Measurements from ENCODE around the gene LMTK2.

The LMTK2 gene

DNA sequence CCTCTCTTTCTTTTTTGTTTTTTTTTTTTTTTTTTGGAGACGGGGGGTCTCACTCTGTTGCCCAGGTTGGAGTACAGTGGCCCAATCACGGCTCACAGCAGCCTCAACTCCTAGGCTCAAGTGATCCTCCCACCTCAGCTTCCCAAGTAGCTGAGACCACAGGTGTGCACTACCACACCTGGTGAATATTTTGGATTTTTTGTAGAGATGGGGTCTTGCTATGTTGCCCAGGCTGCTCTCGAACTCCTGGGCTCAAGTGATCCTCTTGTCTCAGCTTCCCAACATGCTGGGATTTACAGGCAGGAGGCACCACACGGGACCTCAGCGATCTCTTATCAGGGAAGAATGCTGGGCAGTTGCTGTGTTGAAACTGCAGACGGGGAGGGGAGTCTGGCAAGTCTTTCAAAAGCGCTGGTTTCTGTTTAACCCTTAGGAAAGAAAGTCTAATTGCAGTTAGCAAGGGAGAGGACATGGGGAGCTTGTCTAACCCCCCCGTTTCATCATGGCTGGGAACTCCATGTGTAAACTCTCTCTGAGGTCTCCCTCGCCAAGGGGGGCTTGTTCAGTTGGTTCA is 39.6 kb upstream of the LMTK2 start:
- Histone ChIP-seq H3K9me3 (ENCODE audit: severe bottlenecking) (no peaks in the 10 kb centered on the region), H3K27me3 (ENCODE audit: insufficient read depth, poor library complexity, severe bottlenecking) (no peaks in the 10 kb centered on the region), H3K4me3 (ENCODE audit: severe bottlenecking) (no peak overlapping the region), H3K27ac (ENCODE audit: poor library complexity, severe bottlenecking) (no peak overlapping the region), H3K36me3 (ENCODE audit: low read depth) (no peaks in the 10 kb centered on the region), H3K4me1 (ENCODE audit: insufficient read depth, poor library complexity, severe bottlenecking) (no peaks in the 10 kb centered on the region)
- TF ChIP-seq, protein P1, sequence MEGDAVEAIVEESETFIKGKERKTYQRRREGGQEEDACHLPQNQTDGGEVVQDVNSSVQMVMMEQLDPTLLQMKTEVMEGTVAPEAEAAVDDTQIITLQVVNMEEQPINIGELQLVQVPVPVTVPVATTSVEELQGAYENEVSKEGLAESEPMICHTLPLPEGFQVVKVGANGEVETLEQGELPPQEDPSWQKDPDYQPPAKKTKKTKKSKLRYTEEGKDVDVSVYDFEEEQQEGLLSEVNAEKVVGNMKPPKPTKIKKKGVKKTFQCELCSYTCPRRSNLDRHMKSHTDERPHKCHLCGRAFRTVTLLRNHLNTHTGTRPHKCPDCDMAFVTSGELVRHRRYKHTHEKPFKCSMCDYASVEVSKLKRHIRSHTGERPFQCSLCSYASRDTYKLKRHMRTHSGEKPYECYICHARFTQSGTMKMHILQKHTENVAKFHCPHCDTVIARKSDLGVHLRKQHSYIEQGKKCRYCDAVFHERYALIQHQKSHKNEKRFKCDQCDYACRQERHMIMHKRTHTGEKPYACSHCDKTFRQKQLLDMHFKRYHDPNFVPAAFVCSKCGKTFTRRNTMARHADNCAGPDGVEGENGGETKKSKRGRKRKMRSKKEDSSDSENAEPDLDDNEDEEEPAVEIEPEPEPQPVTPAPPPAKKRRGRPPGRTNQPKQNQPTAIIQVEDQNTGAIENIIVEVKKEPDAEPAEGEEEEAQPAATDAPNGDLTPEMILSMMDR (IDR thresholded peaks at IDR 0.05; ENCODE audit: poor library complexity, severe bottlenecking): no peak
- no peak for ATAC-seq (ENCODE audit: low read depth)
- DNase-seq (ENCODE audit: low spot score): no peak

DNA sequence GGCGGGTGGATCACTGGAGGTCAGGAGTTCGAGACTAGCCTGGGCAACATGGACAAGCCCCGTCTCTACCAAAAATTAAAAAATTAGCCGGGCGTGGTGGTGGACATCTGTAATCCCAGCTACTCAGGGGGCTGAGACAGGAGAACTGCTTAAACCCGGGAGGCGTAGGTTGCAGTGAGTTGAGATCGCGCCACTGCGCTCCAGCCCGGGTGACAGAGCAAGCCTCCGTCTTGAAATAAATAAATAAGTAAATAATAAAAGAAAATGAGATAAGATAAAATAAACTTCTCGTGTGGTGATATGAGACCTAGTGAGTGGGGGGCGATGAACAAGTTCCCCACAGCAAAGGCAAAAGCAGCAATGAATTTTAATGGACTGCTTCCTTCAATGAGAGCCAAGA is 33.6 kb upstream of the LMTK2 start:
- Histone ChIP-seq H3K4me1 (ENCODE audit: insufficient read depth, poor library complexity, severe bottlenecking) (no peaks in the 10 kb centered on the region), H3K36me3 (ENCODE audit: low read depth) (no peaks in the 10 kb centered on the region), H3K9me3 (ENCODE audit: severe bottlenecking) (no peaks in the 10 kb centered on the region), H3K27me3 (ENCODE audit: insufficient read depth, poor library complexity, severe bottlenecking) (no peaks in the 10 kb centered on the region), H3K27ac (ENCODE audit: poor library complexity, severe bottlenecking) (no peak overlapping the region), H3K4me3 (ENCODE audit: severe bottlenecking) (no peak overlapping the region)
- TF ChIP-seq, protein P1 (IDR thresholded peaks at IDR 0.05; ENCODE audit: poor library complexity, severe bottlenecking): no peak
- no peak for ATAC-seq (ENCODE audit: low read depth)
- peak; percentile 6 for DNase-seq (ENCODE audit: low spot score)

DNA sequence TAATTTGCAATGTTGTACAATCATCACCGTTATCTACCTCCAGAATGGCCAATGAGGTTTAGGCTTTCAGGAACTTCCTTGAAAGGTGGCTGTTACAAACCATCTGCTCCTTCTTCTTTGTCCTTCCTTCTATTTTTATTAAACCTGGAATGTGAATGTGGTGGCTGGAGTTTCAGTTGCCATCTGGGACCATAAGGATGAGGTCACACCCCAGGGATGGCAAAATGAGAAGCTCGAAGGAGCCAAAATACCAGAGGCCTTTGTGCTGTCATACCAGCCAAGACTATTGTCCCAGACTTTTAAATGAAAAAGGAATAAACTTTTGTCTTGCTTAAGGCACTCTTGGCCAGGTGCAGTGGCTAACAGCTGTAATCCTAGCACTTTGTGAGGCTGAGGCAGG is 30.9 kb upstream of the LMTK2 start:
- no peak for ATAC-seq (ENCODE audit: low read depth)
- Histone ChIP-seq H3K4me3 (ENCODE audit: severe bottlenecking) (no peak overlapping the region), H3K27ac (ENCODE audit: poor library complexity, severe bottlenecking) (no peak overlapping the region), H3K9me3 (ENCODE audit: severe bottlenecking) (no peaks in the 10 kb centered on the region), H3K27me3 (ENCODE audit: insufficient read depth, poor library complexity, severe bottlenecking) (no peaks in the 10 kb centered on the region), H3K36me3 (ENCODE audit: low read depth) (no peaks in the 10 kb centered on the region), H3K4me1 (ENCODE audit: insufficient read depth, poor library complexity, severe bottlenecking) (no peaks in the 10 kb centered on the region)
- TF ChIP-seq, protein P1 (IDR thresholded peaks at IDR 0.05; ENCODE audit: poor library complexity, severe bottlenecking): no peak
- DNase-seq (ENCODE audit: low spot score): no peak

DNA sequence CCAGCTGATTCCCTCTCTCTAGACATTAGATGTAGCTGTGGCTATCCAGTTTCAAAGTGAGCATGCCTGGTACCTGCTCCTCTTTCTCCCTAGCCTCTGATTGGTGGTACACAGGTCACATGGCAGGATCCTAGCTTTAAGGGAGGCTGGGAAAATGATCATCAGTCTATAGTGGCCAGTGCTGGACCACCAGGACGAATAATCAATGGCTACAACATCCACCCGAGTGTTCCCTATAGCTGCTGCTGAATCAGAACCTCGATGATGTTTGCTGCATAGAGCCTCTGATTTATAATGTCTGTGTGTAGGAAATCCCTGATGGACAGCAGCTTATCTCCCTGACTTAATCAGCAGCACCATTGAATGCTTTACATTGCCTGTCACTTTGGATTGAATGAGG is 28.9 kb upstream of the LMTK2 start:
- Histone ChIP-seq H3K27me3 (ENCODE audit: insufficient read depth, poor library complexity, severe bottlenecking) (no peaks in the 10 kb centered on the region), H3K4me1 (ENCODE audit: insufficient read depth, poor library complexity, severe bottlenecking) (no peaks in the 10 kb centered on the region), H3K36me3 (ENCODE audit: low read depth) (no peaks in the 10 kb centered on the region), H3K9me3 (ENCODE audit: severe bottlenecking) (no peaks in the 10 kb centered on the region), H3K4me3 (ENCODE audit: severe bottlenecking) (no peak overlapping the region), H3K27ac (ENCODE audit: poor library complexity, severe bottlenecking) (no peak overlapping the region)
- TF ChIP-seq, protein P1 (IDR thresholded peaks at IDR 0.05; ENCODE audit: poor library complexity, severe bottlenecking): no peak
- DNase-seq (ENCODE audit: low spot score): no peak
- ATAC-seq (ENCODE audit: low read depth): no peak

DNA sequence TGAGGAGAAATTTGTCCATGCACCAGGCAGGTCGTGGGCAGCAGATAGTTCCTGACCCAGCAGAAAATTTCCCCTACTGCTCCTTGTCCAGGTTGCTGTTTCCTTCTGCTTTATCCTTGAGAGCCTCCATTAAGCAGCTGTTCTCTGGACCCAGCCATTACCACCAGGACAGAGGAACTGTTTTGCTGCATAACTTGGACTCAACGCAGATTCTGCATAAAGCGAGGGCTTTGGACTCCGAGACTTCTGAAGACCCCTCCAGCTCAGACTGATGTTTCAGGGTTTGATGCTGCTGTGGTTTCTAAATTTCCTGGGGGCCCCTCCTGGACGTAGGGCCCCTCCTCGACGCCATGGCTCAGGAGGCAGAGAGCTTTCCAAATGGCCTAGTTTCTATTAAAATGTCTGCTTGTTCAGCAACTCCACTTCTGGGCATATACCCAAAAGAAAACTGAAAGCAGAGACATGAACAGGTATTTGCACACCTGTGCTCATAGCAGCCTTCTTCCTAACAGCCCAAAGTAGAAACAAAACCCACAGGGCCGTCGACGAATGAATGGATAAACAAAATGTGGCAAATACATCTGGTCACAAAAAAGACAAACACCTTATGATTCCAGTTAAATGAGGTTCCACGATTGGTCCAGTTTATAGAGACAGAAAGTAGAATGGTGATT is 28.3 kb upstream of the LMTK2 start:
- no peaks in the 10 kb centered on the region for H3K36me3 ChIP-seq (ENCODE audit: low read depth)
- H3K4me1 ChIP-seq (ENCODE audit: insufficient read depth, poor library complexity, severe bottlenecking): no peaks in the 10 kb centered on the region
- no peak overlapping the region for H3K27ac ChIP-seq (ENCODE audit: poor library complexity, severe bottlenecking)
- H3K27me3 ChIP-seq (ENCODE audit: insufficient read depth, poor library complexity, severe bottlenecking): no peaks in the 10 kb centered on the region
- H3K4me3 ChIP-seq (ENCODE audit: severe bottlenecking): no peak overlapping the region
- no peaks in the 10 kb centered on the region for H3K9me3 ChIP-seq (ENCODE audit: severe bottlenecking)
- TF ChIP-seq, protein P1 (IDR thresholded peaks at IDR 0.05; ENCODE audit: poor library complexity, severe bottlenecking): no peak
- DNase-seq (ENCODE audit: low spot score) (peak; percentile 17), ATAC-seq (ENCODE audit: low read depth) (no peak)

Measured in RWPE2 (cell line).